Measurements from ENCODE around the gene ACSL4. TPM values are rescaled to one million over a fixed set of nuclear protein-coding genes. Genes with fewer than 3 reads are reported as not detected.

ACSL4 gene
- total and polyA plus RNA-seq, 9 of the 15 experiments (the other 6 are each of a cell fraction or from before 2014, with no cell fraction given), result 9.8 to 35.1 (median 25.5) TPM

DNA sequence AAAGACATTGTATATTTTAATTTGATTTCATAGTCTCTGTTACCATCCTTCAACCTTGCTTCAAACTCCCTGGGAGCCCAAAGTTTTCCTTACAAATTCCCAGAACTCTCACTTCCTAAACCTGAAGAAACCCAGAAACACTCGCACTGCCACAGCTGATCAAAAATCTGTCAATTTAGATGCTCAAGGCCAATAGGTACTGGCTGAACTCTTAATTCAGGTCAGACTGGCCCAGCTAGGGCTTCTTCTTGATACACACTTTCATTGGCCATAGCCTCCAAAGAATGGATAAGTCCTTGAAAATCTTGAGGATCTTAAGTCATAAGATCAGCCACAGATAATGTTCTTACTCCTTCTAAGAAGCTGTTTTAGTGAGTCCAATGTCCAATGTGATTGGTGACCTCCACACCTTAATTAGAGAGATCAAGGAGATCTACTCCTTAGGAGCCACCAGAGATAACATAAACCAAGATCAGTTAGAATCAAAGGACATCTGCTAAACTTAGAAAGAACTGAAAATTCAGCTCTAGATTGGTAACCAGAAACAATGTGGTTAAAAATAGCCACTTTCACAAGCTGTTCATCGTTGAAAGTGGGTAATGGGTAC, 51.5 kb downstream of the ACSL4 start:
- BruUV-seq (replicated peaks), result no TSS peak
- H3K79me2 ChIP-seq (ENCODE audit: control insufficient read depth, insufficient read depth, low read length), result no peaks in the 10 kb centered on the region; the same call in 1 of the 3 replicates
- WGBS (ENCODE audit: insufficient coverage, low coverage, missing lambda C conversion rate), result 57% methylated on average over 2 of the region's 2 CpGs
- no peak overlapping the region for H3K4me3 ChIP-seq
- H4K20me1 ChIP-seq (replicated peaks; ENCODE audit: control insufficient read depth, insufficient read depth, low read length), result no peaks in the 10 kb centered on the region; the same call in 1 of the 2 replicates
- H3K9me1 ChIP-seq (ENCODE audit: control insufficient read depth, insufficient read depth, low read length), result no peaks in the 10 kb centered on the region
- H2AFZ ChIP-seq (ENCODE audit: low read depth, low read length), result no peak overlapping the region
- ATAC-seq, result no peak
- no peak for FAIRE-seq
- H3K9ac ChIP-seq (ENCODE audit: insufficient read depth in 1 of 2, low read depth in 2 of 2, low read length in 2 of 2), result no peak overlapping the region
- in situ Hi-C loops (cut with MboI) (no loop called here), intact Hi-C loops (cut with micrococcal nuclease) (no loop called here)
- no peak for DNase-seq (ENCODE audit: extremely low read depth in 1 of 4, low spot score in 3 of 4)
- no peak overlapping the region for H3K4me2 ChIP-seq (ENCODE audit: insufficient read depth, low read length)
- H3K9me3 ChIP-seq (replicated peaks; ENCODE audit: control insufficient read depth, insufficient read depth, low read depth, low read length), result no peaks in the 10 kb centered on the region
- no peak overlapping the region for H3K27ac ChIP-seq (ENCODE audit: extremely low read depth, low read depth, low read length)
- H3K4me1 ChIP-seq (replicated peaks in 1 of 2; ENCODE audit: control insufficient read depth in 2 of 2, insufficient read depth in 2 of 2, low read length in 2 of 2), result no peaks in the 10 kb centered on the region
- ChIA-PET POLR2A (no interaction called here), CTCF (ENCODE audit: low intra/inter-chr PET ratio) (no interaction called here)
- H3K27me3 ChIP-seq (ENCODE audit: control insufficient read depth in 2 of 2, insufficient read depth in 2 of 2, low read length in 2 of 2), result no peaks in the 10 kb centered on the region
- peaks cover 55% of the 10 kb centered on the region for H3K36me3 ChIP-seq (ENCODE audit: control insufficient read depth, insufficient read depth, low read length)
- TF ChIP-seq U2AF1 (optimal IDR thresholded peaks at IDR 0.05; ENCODE audit: low read depth, low read length), result no peak
- TF ChIP-seq POLR2B (IDR thresholded peaks at IDR 0.05; ENCODE audit: low read depth, partially characterized antibody), result no peak
- no peak for TF ChIP-seq CBX5 (IDR thresholded peaks at IDR 0.05; ENCODE audit: borderline replicate concordance, low read depth)
- TF ChIP-seq, protein P1, sequence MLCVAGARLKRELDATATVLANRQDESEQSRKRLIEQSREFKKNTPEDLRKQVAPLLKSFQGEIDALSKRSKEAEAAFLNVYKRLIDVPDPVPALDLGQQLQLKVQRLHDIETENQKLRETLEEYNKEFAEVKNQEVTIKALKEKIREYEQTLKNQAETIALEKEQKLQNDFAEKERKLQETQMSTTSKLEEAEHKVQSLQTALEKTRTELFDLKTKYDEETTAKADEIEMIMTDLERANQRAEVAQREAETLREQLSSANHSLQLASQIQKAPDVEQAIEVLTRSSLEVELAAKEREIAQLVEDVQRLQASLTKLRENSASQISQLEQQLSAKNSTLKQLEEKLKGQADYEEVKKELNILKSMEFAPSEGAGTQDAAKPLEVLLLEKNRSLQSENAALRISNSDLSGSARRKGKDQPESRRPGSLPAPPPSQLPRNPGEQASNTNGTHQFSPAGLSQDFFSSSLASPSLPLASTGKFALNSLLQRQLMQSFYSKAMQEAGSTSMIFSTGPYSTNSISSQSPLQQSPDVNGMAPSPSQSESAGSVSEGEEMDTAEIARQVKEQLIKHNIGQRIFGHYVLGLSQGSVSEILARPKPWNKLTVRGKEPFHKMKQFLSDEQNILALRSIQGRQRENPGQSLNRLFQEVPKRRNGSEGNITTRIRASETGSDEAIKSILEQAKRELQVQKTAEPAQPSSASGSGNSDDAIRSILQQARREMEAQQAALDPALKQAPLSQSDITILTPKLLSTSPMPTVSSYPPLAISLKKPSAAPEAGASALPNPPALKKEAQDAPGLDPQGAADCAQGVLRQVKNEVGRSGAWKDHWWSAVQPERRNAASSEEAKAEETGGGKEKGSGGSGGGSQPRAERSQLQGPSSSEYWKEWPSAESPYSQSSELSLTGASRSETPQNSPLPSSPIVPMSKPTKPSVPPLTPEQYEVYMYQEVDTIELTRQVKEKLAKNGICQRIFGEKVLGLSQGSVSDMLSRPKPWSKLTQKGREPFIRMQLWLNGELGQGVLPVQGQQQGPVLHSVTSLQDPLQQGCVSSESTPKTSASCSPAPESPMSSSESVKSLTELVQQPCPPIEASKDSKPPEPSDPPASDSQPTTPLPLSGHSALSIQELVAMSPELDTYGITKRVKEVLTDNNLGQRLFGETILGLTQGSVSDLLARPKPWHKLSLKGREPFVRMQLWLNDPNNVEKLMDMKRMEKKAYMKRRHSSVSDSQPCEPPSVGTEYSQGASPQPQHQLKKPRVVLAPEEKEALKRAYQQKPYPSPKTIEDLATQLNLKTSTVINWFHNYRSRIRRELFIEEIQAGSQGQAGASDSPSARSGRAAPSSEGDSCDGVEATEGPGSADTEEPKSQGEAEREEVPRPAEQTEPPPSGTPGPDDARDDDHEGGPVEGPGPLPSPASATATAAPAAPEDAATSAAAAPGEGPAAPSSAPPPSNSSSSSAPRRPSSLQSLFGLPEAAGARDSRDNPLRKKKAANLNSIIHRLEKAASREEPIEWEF (CRISPR knock-in tag; IDR thresholded peaks at IDR 0.05), result no peak
- TF ChIP-seq RFX7 (CRISPR knock-in tag; IDR thresholded peaks at IDR 0.05), result no peak
- TF ChIP-seq BMI1 (IDR thresholded peaks at IDR 0.05; ENCODE audit: low read length), result no peak
- no peak for TF ChIP-seq ZNF41 (CRISPR knock-in tag; conservative IDR thresholded peaks at IDR 0.05)
- no peak for TF ChIP-seq LCOR (CRISPR knock-in tag; IDR thresholded peaks at IDR 0.05)
- no peak for TF ChIP-seq ZNF551 (CRISPR knock-in tag; IDR thresholded peaks at IDR 0.05)
- no peak for TF ChIP-seq ZNF398 (CRISPR knock-in tag; IDR thresholded peaks at IDR 0.05)
- no peak for TF ChIP-seq ILF3 (IDR thresholded peaks at IDR 0.05; ENCODE audit: borderline replicate concordance)
- no peak for TF ChIP-seq CREB1 (IDR thresholded peaks at IDR 0.05)
- no peak for TF ChIP-seq CREB1 (CRISPR knock-in tag; IDR thresholded peaks at IDR 0.05)
- TF ChIP-seq HINFP (tag; conservative IDR thresholded peaks at IDR 0.05; ENCODE audit: low read depth), result no peak
